ENCODE results near the gene C16orf74.

The C16orf74 gene

DNA sequence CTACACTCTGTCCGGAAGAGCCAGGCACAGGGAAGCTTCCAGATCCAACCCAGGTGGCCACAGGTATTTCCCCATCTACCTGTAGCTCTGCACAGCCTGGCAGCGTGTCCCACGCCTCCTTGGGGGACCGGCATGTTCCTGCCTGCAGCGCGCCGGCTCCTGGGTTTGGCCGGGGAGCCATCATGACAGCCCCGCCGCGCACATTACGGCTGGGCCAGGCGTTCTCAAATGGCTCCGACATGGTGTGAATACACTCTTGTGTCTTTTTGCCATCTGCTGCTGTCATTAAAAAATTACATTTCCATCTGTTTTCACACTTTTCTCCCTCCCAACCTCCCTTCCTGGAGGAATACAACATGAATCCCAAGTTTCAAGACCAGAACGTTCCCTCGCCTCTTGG is 54.1 kb downstream of the C16orf74 start:
- TF ChIP-seq, protein P1, sequence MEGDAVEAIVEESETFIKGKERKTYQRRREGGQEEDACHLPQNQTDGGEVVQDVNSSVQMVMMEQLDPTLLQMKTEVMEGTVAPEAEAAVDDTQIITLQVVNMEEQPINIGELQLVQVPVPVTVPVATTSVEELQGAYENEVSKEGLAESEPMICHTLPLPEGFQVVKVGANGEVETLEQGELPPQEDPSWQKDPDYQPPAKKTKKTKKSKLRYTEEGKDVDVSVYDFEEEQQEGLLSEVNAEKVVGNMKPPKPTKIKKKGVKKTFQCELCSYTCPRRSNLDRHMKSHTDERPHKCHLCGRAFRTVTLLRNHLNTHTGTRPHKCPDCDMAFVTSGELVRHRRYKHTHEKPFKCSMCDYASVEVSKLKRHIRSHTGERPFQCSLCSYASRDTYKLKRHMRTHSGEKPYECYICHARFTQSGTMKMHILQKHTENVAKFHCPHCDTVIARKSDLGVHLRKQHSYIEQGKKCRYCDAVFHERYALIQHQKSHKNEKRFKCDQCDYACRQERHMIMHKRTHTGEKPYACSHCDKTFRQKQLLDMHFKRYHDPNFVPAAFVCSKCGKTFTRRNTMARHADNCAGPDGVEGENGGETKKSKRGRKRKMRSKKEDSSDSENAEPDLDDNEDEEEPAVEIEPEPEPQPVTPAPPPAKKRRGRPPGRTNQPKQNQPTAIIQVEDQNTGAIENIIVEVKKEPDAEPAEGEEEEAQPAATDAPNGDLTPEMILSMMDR (IDR thresholded peaks at IDR 0.05): no peak
- no peak for TF ChIP-seq ZFX (IDR thresholded peaks at IDR 0.05; ENCODE audit: borderline replicate concordance)
- no peak overlapping the region for H3K27ac ChIP-seq

DNA sequence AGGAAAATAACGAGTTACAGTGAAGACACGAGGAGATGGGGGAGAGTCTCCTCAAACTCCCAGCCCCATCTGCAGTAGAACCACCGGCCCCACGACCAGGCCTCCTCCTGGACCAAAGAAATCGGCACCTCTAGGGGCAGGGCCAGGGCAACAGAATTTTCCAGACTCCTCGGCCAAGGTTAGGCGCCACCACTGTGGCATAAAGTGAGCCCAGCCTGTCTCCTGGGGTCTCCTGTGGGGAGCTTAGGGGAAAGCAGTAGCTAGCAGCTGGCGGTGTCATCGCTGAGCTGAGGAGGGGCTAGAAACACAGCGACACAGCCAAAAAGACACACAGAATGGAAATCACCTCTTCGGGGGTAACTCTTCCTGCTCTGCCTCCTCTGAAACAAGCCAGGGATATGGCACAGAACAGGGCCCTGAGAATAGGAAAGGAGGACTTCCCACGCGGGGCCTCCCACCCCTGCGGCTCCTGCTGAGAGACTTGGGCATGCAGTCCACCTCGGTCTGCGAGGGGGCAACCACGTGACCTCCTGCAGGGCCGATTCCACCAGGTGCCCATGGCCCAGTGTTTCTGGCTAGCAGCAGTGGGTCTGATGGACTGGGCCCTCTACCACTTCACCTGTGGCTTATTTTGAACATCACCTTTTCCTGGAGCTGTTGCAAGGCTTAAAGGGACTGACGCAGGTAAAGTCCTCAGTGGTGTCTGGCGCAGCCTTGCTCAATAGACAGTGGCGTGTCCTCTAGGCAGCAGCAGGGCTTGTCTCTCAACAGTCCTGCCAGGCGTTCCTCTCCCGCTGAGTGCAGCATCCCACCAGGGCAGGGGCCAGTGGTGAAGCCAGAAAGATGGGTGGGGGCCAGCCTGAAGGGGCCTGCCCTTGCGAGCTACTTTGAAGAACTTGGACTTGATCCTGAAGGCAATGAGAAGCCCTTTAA is 55.4 kb downstream of the C16orf74 start:
- TF ChIP-seq ZFX (IDR thresholded peaks at IDR 0.05; ENCODE audit: borderline replicate concordance): no peak
- H3K27ac ChIP-seq: no peak overlapping the region

DNA sequence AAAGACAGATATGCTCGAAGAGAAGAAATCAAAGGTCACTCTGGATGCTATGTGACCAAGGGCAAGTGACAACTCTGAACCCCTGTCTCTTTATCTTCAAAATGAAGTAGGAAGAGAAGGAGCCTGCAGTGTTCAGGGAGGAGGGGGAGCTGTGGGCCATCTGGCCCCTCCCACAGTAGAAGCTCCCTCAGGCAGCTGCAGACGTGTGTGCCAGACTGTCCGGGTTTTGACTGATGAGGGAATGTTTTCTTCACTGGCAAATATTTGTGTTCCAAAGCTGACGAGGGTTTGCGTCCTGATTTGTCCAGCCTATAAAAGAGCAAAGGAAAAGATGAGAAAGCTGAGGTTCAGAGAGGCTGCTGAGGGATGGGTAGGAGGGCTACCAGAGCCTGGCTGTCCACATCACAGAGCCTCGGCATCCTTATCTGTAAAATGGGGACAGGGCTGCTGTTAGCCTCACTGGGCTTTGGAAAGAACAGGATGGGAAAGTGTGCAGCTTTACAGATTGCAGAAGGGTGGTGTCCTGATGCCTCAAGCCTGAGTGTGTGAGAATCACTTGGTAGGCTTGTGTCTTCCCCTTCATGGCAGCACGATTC is 60.3 kb downstream of the C16orf74 start:
- no peak for TF ChIP-seq ZFX (IDR thresholded peaks at IDR 0.05; ENCODE audit: borderline replicate concordance)
- TF ChIP-seq, protein P1 (IDR thresholded peaks at IDR 0.05): no peak
- H3K27ac ChIP-seq: peak overlapping the region; percentile 75

DNA sequence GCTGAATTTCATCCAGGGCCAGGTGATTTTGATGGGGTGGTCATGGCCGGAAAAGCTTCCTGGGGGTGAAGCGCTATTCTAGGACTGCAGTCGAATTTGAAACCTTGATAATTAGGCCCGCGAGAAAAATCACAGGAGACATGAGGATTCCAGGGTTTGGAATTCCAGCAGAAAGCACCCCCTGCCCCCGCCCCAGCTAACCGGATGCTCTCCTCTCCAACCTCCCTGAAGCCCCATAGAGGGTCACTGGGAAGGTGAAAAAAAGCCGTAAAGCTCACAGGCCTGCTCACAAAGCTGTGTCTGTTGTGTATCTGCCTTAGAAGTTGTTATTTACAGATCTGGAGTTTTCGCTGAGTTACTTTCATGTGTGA is 61.0 kb downstream of the C16orf74 start:
- TF ChIP-seq, protein P1 (IDR thresholded peaks at IDR 0.05): no peak
- no peak for TF ChIP-seq ZFX (IDR thresholded peaks at IDR 0.05; ENCODE audit: borderline replicate concordance)

DNA sequence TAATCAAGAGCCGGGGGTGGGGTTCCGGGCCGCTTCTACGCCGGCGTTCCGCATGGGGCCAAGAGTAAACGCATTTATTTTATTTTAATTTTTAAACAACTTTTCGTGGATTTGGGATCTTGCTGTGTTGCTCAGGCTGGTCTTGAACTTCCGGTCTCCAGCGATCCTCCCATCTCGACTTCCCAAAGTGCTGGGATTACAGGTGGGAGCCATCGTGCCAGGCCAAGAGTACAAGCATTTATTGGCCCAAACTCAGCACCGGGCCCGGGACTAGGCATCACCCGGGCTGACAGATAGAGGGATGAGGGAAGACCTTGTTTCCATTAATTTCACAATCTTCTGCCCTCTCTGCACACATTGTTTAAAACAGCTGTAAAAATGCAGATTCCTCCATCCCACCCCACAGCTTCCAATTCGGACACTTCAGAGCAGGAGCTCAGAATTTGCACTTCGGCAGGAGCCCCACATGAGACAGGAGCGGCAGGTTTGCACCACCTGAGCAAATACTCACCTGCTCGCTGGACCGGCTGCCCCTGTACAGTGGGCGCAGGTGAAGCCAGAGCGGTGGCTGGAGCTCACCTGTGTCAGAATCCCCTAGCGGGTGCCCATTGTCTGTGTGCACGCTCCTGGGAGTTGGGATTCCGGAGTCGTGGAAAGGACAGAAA is 61.5 kb downstream of the C16orf74 start:
- H3K27ac ChIP-seq: peak overlapping the region; percentile 75
- no peak for TF ChIP-seq ZFX (IDR thresholded peaks at IDR 0.05; ENCODE audit: borderline replicate concordance)

More for the DNA sequence above, 61.0 kb downstream of the C16orf74 start:
- peak overlapping the region; percentile 75 for H3K27ac ChIP-seq

DNA sequence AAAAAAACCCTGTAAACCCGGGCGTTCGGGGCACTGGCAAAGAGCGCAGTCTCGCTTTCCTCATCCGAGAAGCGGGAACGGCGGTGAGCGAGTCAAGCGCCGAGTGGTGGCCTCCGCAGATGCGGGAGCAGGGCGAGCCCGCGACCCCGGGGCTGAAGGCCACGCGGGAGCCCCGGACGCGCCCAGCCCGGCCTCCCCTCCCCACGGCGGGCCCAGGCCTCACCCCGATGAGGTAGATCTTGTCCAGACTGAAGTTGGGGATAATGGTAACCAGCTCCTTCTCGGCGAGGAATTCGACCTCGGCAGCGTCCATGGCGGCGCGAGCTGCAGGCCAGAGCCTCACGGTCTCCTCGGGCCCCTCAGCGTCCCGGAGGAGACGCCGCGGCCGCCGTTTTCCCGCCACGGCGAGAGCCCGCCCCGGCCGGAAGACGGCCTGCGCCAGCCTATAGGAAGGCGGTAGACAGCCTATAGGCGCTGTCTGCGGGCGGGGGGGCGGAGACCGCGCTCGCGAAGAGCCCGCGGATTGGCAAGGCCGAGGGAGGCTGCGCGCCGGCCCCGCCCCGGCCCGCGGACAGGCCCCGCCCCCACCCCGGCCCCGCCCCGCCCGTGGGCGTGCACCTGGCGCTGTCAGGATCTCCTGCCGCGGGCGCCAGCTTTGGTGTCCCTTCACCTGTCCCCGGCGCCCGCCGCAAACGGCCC is 62.2 kb downstream of the C16orf74 start, which contains the start of gene GINS2:
GINS2 (minus strand) TSS at position 369 of the 699 bp plus-strand sequence; CDS start at position 313, 56 bp downstream.
- H3K27ac ChIP-seq: peak within 1 kb of the TSS; percentile 75

DNA sequence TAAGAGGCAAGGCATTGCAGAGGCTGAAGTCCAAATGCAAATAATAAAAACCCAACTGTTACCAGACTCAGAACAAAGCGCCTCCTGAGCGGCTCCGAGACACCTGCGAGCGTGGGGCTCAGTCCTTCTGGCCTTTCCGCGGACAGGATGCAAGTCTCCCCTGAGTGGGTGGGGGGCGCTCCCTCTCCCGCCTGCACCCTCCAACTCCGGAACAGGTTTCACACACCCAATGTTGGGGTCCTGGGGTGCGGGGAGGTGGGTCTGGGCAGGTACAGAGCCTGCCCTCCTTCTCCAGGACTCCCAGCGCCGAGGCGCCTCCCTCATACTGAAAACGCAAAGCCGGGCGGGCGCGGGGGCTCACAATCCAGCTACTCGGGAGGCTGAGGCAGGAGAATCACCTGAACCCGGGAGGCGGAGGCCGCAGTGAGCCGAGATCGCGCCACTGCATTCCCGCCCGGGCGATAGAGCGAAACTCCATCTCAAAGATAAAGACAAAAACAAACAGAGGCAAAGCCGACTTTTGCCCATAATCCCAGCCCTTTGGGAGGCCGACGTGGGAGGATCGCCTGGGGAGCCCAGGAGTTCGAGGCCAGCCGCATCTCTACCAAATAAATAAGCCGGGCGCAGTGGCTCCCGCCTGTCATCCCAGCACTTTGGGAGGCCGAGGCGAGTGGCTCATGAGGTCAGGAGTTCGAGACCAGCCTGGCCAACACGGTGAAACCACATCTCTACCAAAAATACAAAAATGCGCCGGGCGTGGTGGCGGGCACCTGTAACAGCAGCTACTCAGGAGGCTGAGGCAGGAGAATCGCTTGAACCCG is 63.0 kb downstream of the C16orf74 start:
- TF ChIP-seq, protein P1 (IDR thresholded peaks at IDR 0.05): no peak
- TF ChIP-seq ZFX (IDR thresholded peaks at IDR 0.05; ENCODE audit: borderline replicate concordance): no peak

More for the DNA sequence above, 62.2 kb downstream of the C16orf74 start, which contains the start of gene GINS2:
- TF ChIP-seq, protein P1 (IDR thresholded peaks at IDR 0.05): no peak
- TF ChIP-seq ZFX (IDR thresholded peaks at IDR 0.05; ENCODE audit: borderline replicate concordance): no peak

More for the DNA sequence above, 63.0 kb downstream of the C16orf74 start:
- peak overlapping the region; percentile 75 for H3K27ac ChIP-seq

Measured in 22Rv1 (cell line).